Colonic mucosa (tissue), 4 donors: Measurements from ENCODE around the gene TCF4. TPM values are rescaled to one million over a fixed set of nuclear protein-coding genes. Genes with fewer than 3 reads are reported as not detected.
A peak's percentile ranks its signal among the peaks of the same experiment; 100 is the strongest.

Experiments used
- DNase-seq: peaks from one replicate; pipeline ENCODE4 v3.0.0-alpha.2; 2020
- H3K27ac ChIP-seq: fragments of 200-600 bp; one replicate; pipeline ENCODE4 v1.8.0; 2021
- H3K27me3 ChIP-seq: fragments of 200-600 bp; one replicate; pipeline ENCODE4 v1.8.0; 2021
- H3K36me3 ChIP-seq: fragments of 200-600 bp; one replicate; pipeline ENCODE4 v1.8.0; 2021
- H3K4me1 ChIP-seq: fragments of 200-600 bp; one replicate; pipeline ENCODE4 v1.8.0; 2021; ENCODE audit warnings: mild to moderate bottlenecking
- H3K4me3 ChIP-seq: fragments of 200-600 bp; one replicate; pipeline ENCODE4 v1.8.0; 2021
- H3K9ac ChIP-seq, 2 donors: one replicate each; pipeline ENCODE4 v1.7.0; 2013; ENCODE audit warnings: control low read depth in 2 of 2, low read depth in 2 of 2, low read length in 2 of 2
- H3K9me3 ChIP-seq: fragments of 200-600 bp; one replicate; pipeline ENCODE4 v1.8.0; 2021
- CTCF ChIP-seq: fragments of 200-600 bp; IDR thresholded peaks from one replicate; pipeline ENCODE4 v1.8.0; 2022; ENCODE audit warnings: antibody characterized with exemption, mild to moderate bottlenecking
- intact Hi-C: fragments of 100-400 bp; cut with DNase I; formaldehyde crosslinking; loops from one replicate; pipeline ENCODE4 v1.14.1; 2022
- total RNA-seq, 2 donors: library from RNA; stranded (reverse); fragmentation: NEBNext Ultra II Directional in 1 of 2; extraction: Animal tissue kit (Norgen Biotek cat#: 25700) in 1 of 2; gene quantifications; one replicate each; pipeline ENCODE4 v1.2.1, GENCODE V29; 2021
- donor health status: healthy.
- donor health status: DM: no; HTN: no; CAD: no.
- donor health status: DM: no; HTN: no; CAD: no.

The TCF4 gene
- total RNA-seq, 2 donors from 2014 or later, result 9.8 to 29.0 TPM

GRCh38 chr18:55501579-55501978 lies 86.4 kb downstream of the TCF4 start:
- no peak for DNase-seq
- Histone ChIP-seq H3K4me1 (no peaks in the 10 kb centered on the region), H3K9ac (no peak overlapping the region), H3K4me3 (no peak overlapping the region), H3K36me3 (no peaks in the 10 kb centered on the region), H3K9me3 (no peaks in the 10 kb centered on the region), H3K27me3 (no peaks in the 10 kb centered on the region), H3K27ac (no peak overlapping the region)
- TF ChIP-seq CTCF, result no peak
- intact Hi-C loops, result no loop called here

GRCh38 chr18:55500316-55501086 lies 87.5 kb downstream of the TCF4 start:
- Histone ChIP-seq H3K4me1 (no peaks in the 10 kb centered on the region), H3K4me3 (no peak overlapping the region), H3K27ac (peak overlapping the region; percentile 25), H3K36me3 (no peaks in the 10 kb centered on the region), H3K27me3 (no peaks in the 10 kb centered on the region), H3K9ac (no peak overlapping the region), H3K9me3 (no peaks in the 10 kb centered on the region)
- intact Hi-C loops, result no loop called here
- no peak for DNase-seq
- no peak for TF ChIP-seq CTCF

GRCh38 chr18:55499526-55499925 lies 88.5 kb downstream of the TCF4 start:
- no peaks in the 10 kb centered on the region for H3K27me3 ChIP-seq
- H3K9me3 ChIP-seq, result no peaks in the 10 kb centered on the region
- no peaks in the 10 kb centered on the region for H3K4me1 ChIP-seq
- no peak overlapping the region for H3K4me3 ChIP-seq
- H3K9ac ChIP-seq, result no peak overlapping the region
- no peaks in the 10 kb centered on the region for H3K36me3 ChIP-seq
- H3K27ac ChIP-seq, result no peak overlapping the region
- DNase-seq, result no peak
- intact Hi-C loops, result no loop called here
- no peak for TF ChIP-seq CTCF

GRCh38 chr18:55497825-55498403 lies 90.1 kb downstream of the TCF4 start:
- Histone ChIP-seq H3K9ac (no peak overlapping the region), H3K4me3 (no peak overlapping the region), H3K9me3 (no peaks in the 10 kb centered on the region), H3K27me3 (no peaks in the 10 kb centered on the region), H3K4me1 (no peaks in the 10 kb centered on the region), H3K27ac (no peak overlapping the region), H3K36me3 (no peaks in the 10 kb centered on the region)
- no peak for DNase-seq
- TF ChIP-seq CTCF, result no peak
- intact Hi-C loops, result no loop called here

GRCh38 chr18:55494899-55495298 lies 93.1 kb downstream of the TCF4 start:
- Histone ChIP-seq H3K36me3 (no peaks in the 10 kb centered on the region), H3K9ac (no peak overlapping the region), H3K4me3 (no peak overlapping the region), H3K27ac (no peak overlapping the region), H3K27me3 (no peaks in the 10 kb centered on the region), H3K9me3 (no peaks in the 10 kb centered on the region), H3K4me1 (no peaks in the 10 kb centered on the region)
- no peak for TF ChIP-seq CTCF
- no peak for DNase-seq
- intact Hi-C loops, result no loop called here
